Peyer's patch (tissue), 4 donors: ENCODE results near the gene MAPK9.

ENCODE experiments used
- POLR2A ChIP-seq, 2 donors: fragments of 450-650 bp; IDR thresholded peaks; one replicate each; pipeline ENCODE4 v1.5.1; 2017; ENCODE audit warnings: antibody characterized with exemption in 2 of 2, mild to moderate bottlenecking in 2 of 2, moderate library complexity in 2 of 2
- TF ChIP-seq, protein P1 (sequence below), 6 experiments: fragments of 450-650 bp in 4 of 6; fragments of 200-600 bp in 2 of 6; sonication (generic) in 1 of 6; IDR thresholded peaks; one replicate each; pipeline ENCODE4 v1.5.1; 2017 to 2019; ENCODE audit warnings: antibody characterized with exemption in 6 of 6, mild to moderate bottlenecking in 3 of 6, moderate library complexity in 1 of 6

- TF ChIP-seq, protein P1, sequence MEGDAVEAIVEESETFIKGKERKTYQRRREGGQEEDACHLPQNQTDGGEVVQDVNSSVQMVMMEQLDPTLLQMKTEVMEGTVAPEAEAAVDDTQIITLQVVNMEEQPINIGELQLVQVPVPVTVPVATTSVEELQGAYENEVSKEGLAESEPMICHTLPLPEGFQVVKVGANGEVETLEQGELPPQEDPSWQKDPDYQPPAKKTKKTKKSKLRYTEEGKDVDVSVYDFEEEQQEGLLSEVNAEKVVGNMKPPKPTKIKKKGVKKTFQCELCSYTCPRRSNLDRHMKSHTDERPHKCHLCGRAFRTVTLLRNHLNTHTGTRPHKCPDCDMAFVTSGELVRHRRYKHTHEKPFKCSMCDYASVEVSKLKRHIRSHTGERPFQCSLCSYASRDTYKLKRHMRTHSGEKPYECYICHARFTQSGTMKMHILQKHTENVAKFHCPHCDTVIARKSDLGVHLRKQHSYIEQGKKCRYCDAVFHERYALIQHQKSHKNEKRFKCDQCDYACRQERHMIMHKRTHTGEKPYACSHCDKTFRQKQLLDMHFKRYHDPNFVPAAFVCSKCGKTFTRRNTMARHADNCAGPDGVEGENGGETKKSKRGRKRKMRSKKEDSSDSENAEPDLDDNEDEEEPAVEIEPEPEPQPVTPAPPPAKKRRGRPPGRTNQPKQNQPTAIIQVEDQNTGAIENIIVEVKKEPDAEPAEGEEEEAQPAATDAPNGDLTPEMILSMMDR (IDR thresholded peaks at IDR 0.05) = no peak
- TF ChIP-seq POLR2A (IDR thresholded peaks at IDR 0.05) = no peak
Measured at GRCh38 chr5:180210961-180211760, 80.7 kb downstream of the MAPK9 start.
